GM12878 (cell line): ENCODE data around the gene RPP40. TPM values are rescaled to one million over a fixed set of nuclear protein-coding genes. Genes with fewer than 3 reads are reported as not detected.
A peak's percentile ranks its signal among the peaks of the same experiment; 100 is the strongest.

ENCODE experiments used
- BRCA1 ChIP-seq: IDR thresholded peaks from 2 replicates; pipeline ENCODE4 v1.6.1; 2011; ENCODE audit warnings: low read depth, low read length, improper control_type of control experiment
- CBFB ChIP-seq: IDR thresholded peaks from 2 replicates; pipeline ENCODE4 v1.6.1; 2016; ENCODE audit warnings: antibody characterized with exemption, low read depth
- CBX5 ChIP-seq: sonication (generic); IDR thresholded peaks from 2 replicates; pipeline ENCODE4 v1.6.1; 2016; ENCODE audit warnings: low read depth, moderate library complexity, mild to moderate bottlenecking, inconsistent platforms
- CREM ChIP-seq: IDR thresholded peaks from 2 replicates; pipeline ENCODE4 v1.6.1; 2014; ENCODE audit warnings: antibody characterized with exemption, low read depth
- ETV6 ChIP-seq, 2 experiments: fragments of 450-650 bp in 1 of 2; IDR thresholded peaks in 1 of 2; conservative IDR thresholded peaks in 1 of 2; 2 replicates each; pipeline ENCODE4 v1.6.1; 2014; ENCODE audit warnings: antibody characterized with exemption in 1 of 2, borderline replicate concordance in 1 of 2, low read depth in 1 of 2, mild to moderate bottlenecking in 1 of 2, moderate library complexity in 1 of 2
- HDGF ChIP-seq: fragments of 450-650 bp; IDR thresholded peaks from 2 replicates; pipeline ENCODE4 v1.6.1; 2016; ENCODE audit warnings: antibody characterized with exemption
- JUND ChIP-seq: IDR thresholded peaks from 2 replicates; pipeline ENCODE4 v1.6.1; 2012; ENCODE audit warnings: low read depth, mild to moderate bottlenecking, low read length, improper control_type of control experiment, moderate library complexity
- MLLT1 ChIP-seq: fragments of 450-650 bp; IDR thresholded peaks from 2 replicates; pipeline ENCODE4 v1.6.1; 2016; ENCODE audit warnings: mild to moderate bottlenecking
- NRF1 ChIP-seq: conservative IDR thresholded peaks from 2 replicates; pipeline ENCODE4 v1.6.1; 2011; ENCODE audit warnings: mild to moderate bottlenecking, low read depth, low read length, improper control_type of control experiment
- POLR2AphosphoS5 ChIP-seq: IDR thresholded peaks from 2 replicates; pipeline ENCODE4 v1.6.1; 2011; ENCODE audit warnings: mild to moderate bottlenecking, low read length, inconsistent platforms
- POU2F2 ChIP-seq: IDR thresholded peaks from 3 replicates; pipeline ENCODE4 v1.6.1; 2011; ENCODE audit warnings: low read depth, mild to moderate bottlenecking, low read length, borderline replicate concordance
- RCOR1 ChIP-seq: conservative IDR thresholded peaks from 2 replicates; pipeline ENCODE4 v1.6.1; 2012; ENCODE audit warnings: low read depth, low read length, improper control_type of control experiment
- RUNX3 ChIP-seq: IDR thresholded peaks from 2 replicates; pipeline ENCODE4 v1.6.1; 2012; ENCODE audit warnings: low read length, inconsistent platforms
- TCF12 ChIP-seq: IDR thresholded peaks from 2 replicates; pipeline ENCODE4 v1.6.1; 2011; ENCODE audit warnings: low read depth, mild to moderate bottlenecking, low read length
- TCF3 ChIP-seq: IDR thresholded peaks from 2 replicates; pipeline ENCODE4 v1.6.1; 2012; ENCODE audit warnings: low read depth, mild to moderate bottlenecking, low read length, borderline replicate concordance; ENCODE audit not compliant: insufficient read depth
- YBX1 ChIP-seq: fragments of 450-650 bp; IDR thresholded peaks from 2 replicates; pipeline ENCODE4 v1.6.1; 2016; ENCODE audit warnings: antibody characterized with exemption
- ZBTB40 ChIP-seq: fragments of 450-650 bp; IDR thresholded peaks from 2 replicates; pipeline ENCODE4 v1.6.1; 2016; ENCODE audit warnings: mild to moderate bottlenecking, moderate library complexity, borderline replicate concordance
- ZNF274 ChIP-seq: IDR thresholded peaks from one replicate; pipeline ENCODE4 v1.8.0; 2011; ENCODE audit not compliant: insufficient read length, insufficient read depth
- polyA plus RNA-seq, 11 experiments: library from polyadenylated mRNA; depleted of rRNA in 4 of 11; unstranded in 6 of 11; stranded (reverse) in 5 of 11; fragments of >200 nt; fragmentation: Nextera tagmentation in 4 of 11; fragmentation: Illumina TruSeq in 1 of 11; extraction: Ambion mirVana in 4 of 11; extraction: Trizol in 1 of 11; gene quantifications; 1 replicate in 1 of 11; 2 replicates in 10 of 11; pipeline versions ENCODE4 v1.2.1 to v1.2.3, GENCODE V29; 2011 to 2016; ENCODE audit warnings: inconsistent platforms in 2 of 11, missing spikeins in 2 of 11, low read depth in 1 of 11
- total RNA-seq, 4 experiments: library from RNA; depleted of rRNA in 3 of 4; stranded (reverse); fragments of >200 nt in 3 of 4; fragmentation: Illumina TruSeq in 1 of 4; extraction: Trizol in 1 of 4; gene quantifications; 2 replicates each; pipeline versions ENCODE4 v1.2.1 to v1.2.3, GENCODE V29; 2013 to 2021
- TF ChIP-seq, protein P1 (sequence below): IDR thresholded peaks from 2 replicates; pipeline ENCODE4 v1.6.1; 2012; ENCODE audit warnings: low read depth, low read length, improper control_type of control experiment
- TF ChIP-seq, protein P2 (sequence below): fragments of 450-650 bp; IDR thresholded peaks from 2 replicates; pipeline ENCODE4 v1.6.1; 2017; ENCODE audit warnings: mild to moderate bottlenecking, moderate library complexity

The RPP40 gene
- total and polyA plus RNA-seq, 10 of the 15 experiments (the other 5 are each of a cell fraction or from before 2014, with no cell fraction given), result 5.6 to 46.3 (median 21.7) TPM

- TF ChIP-seq MLLT1 (no peak), JUND (0 out of 2 replicates have a peak, but pooled peaks have one; percentile 8), TCF12 (no peak), POLR2AphosphoS5 (no peak), RCOR1 (no peak), ZBTB40 (no peak; the same call in 1 of the 2 replicates), TCF3 (no peak), ZNF274 (no peak), HDGF (no peak), NRF1 (no peak), CBFB (peak; percentile 39; the same call in 1 of the 2 replicates), RUNX3 (no peak), ETV6 (conservative IDR thresholded peaks at IDR 0.05 in 1 of 2, IDR thresholded peaks at IDR 0.05 in 1 of 2; ENCODE audit: borderline replicate concordance in 1 of 2, low read depth in 1 of 2) (no peak), CBX5 (no peak), YBX1 (no peak), CREM (peak; percentile 82), POU2F2 (no peak), BRCA1 (no peak)
- TF ChIP-seq, protein P1, sequence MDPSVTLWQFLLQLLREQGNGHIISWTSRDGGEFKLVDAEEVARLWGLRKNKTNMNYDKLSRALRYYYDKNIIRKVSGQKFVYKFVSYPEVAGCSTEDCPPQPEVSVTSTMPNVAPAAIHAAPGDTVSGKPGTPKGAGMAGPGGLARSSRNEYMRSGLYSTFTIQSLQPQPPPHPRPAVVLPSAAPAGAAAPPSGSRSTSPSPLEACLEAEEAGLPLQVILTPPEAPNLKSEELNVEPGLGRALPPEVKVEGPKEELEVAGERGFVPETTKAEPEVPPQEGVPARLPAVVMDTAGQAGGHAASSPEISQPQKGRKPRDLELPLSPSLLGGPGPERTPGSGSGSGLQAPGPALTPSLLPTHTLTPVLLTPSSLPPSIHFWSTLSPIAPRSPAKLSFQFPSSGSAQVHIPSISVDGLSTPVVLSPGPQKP, result no peak
- TF ChIP-seq, protein P2, sequence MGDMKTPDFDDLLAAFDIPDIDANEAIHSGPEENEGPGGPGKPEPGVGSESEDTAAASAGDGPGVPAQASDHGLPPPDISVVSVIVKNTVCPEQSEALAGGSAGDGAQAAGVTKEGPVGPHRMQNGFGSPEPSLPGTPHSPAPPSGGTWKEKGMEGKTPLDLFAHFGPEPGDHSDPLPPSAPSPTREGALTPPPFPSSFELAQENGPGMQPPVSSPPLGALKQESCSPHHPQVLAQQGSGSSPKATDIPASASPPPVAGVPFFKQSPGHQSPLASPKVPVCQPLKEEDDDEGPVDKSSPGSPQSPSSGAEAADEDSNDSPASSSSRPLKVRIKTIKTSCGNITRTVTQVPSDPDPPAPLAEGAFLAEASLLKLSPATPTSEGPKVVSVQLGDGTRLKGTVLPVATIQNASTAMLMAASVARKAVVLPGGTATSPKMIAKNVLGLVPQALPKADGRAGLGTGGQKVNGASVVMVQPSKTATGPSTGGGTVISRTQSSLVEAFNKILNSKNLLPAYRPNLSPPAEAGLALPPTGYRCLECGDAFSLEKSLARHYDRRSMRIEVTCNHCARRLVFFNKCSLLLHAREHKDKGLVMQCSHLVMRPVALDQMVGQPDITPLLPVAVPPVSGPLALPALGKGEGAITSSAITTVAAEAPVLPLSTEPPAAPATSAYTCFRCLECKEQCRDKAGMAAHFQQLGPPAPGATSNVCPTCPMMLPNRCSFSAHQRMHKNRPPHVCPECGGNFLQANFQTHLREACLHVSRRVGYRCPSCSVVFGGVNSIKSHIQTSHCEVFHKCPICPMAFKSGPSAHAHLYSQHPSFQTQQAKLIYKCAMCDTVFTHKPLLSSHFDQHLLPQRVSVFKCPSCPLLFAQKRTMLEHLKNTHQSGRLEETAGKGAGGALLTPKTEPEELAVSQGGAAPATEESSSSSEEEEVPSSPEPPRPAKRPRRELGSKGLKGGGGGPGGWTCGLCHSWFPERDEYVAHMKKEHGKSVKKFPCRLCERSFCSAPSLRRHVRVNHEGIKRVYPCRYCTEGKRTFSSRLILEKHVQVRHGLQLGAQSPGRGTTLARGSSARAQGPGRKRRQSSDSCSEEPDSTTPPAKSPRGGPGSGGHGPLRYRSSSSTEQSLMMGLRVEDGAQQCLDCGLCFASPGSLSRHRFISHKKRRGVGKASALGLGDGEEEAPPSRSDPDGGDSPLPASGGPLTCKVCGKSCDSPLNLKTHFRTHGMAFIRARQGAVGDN, result no peak; the same call in 1 of the 2 replicates
Observed at GRCh38 chr6:5003604-5004372, at the start of gene RPP40 (continued).
